Stimulated activated naive CD4-positive, alpha-beta T cell (primary cell): ENCODE results near the gene GNAL.
"Not testable (repeated sequence)": the region's sequence is repeated elsewhere in the genome, so short reads cannot be mapped to it uniquely, and the experiment has no call there.

Experiments used
- DNase-seq, 6 experiments: peaks; one replicate each; lab custom pipeline; 2025; lab: John Stamatoyannopoulos, UW

The GNAL gene

GRCh38 chr18:11669271-11669947 is 19.7 kb upstream of the GNAL start:
- no peak for DNase-seq

- no peak for DNase-seq
These were observed 19.2 kb upstream of the GNAL start for GRCh38 chr18:11669948-11670275.

- no peak for DNase-seq
These were observed 17.9 kb upstream of the GNAL start for GRCh38 chr18:11671156-11671555.

GRCh38 chr18:11672198-11672597 is 16.9 kb upstream of the GNAL start:
- no peak for DNase-seq

GRCh38 chr18:11672846-11673454 is 16.1 kb upstream of the GNAL start:
- no peak for DNase-seq

GRCh38 chr18:11673560-11673959 is 15.5 kb upstream of the GNAL start:
- no peak for DNase-seq

GRCh38 chr18:11674119-11674518 is 14.9 kb upstream of the GNAL start:
- DNase-seq = no peak

- no peak for DNase-seq
These were observed 12.7 kb upstream of the GNAL start for GRCh38 chr18:11676386-11676785.

- no peak for DNase-seq
These were observed 12.2 kb upstream of the GNAL start for GRCh38 chr18:11676867-11677266.

GRCh38 chr18:11678211-11678610 is 10.9 kb upstream of the GNAL start:
- no peak for DNase-seq

GRCh38 chr18:11689669-11690565 is 853 bp downstream of the GNAL start:
- DNase-seq = peak in 1 of 6 experiments; percentile 19

GRCh38 chr18:11690660-11691059 is 1.6 kb downstream of the GNAL start:
- DNase-seq = not testable (repeated sequence)

- DNase-seq = no peak
These were observed 6.7 kb downstream of the GNAL start for GRCh38 chr18:11695736-11696135.

GRCh38 chr18:11696451-11696850 is 7.4 kb downstream of the GNAL start:
- DNase-seq = no peak

GRCh38 chr18:11700876-11701275 is 11.8 kb downstream of the GNAL start:
- DNase-seq = no peak

GRCh38 chr18:11710578-11710977 is 21.5 kb downstream of the GNAL start:
- no peak for DNase-seq

- no peak for DNase-seq
These were observed 24.7 kb downstream of the GNAL start for GRCh38 chr18:11713756-11714155.

GRCh38 chr18:11714244-11714918 is 25.3 kb downstream of the GNAL start:
- DNase-seq = no peak

GRCh38 chr18:11716767-11717315 is 27.8 kb downstream of the GNAL start:
- not testable (repeated sequence) for DNase-seq

GRCh38 chr18:11719050-11719449 is 30.0 kb downstream of the GNAL start:
- DNase-seq = no peak

- no peak for DNase-seq
These were observed 30.6 kb downstream of the GNAL start for GRCh38 chr18:11719621-11720020.

- no peak for DNase-seq
These were observed 32.7 kb downstream of the GNAL start for GRCh38 chr18:11721720-11722119.
